Lower leg skin (tissue), 4 donors: ENCODE data around the gene KCNB1. TPM values are rescaled to one million over a fixed set of nuclear protein-coding genes. Genes with fewer than 3 reads are reported as not detected.

Experiments
- total RNA-seq, 4 donors: library from RNA; depleted of rRNA; stranded (reverse); fragments of >200 nt; gene quantifications; one replicate each; pipeline ENCODE4 v1.1.0, GENCODE V29; 2016

The KCNB1 gene
- total RNA-seq, 4 donors from 2014 or later = 0.30 to 5.2 (median 0.81) TPM

Other genes starting within 250 kb of the KCNB1 start
- gene ZNFX1, start 204.6 kb downstream of the KCNB1 start, total RNA-seq = 10 to 100 TPM; 26.0 to 31.4 (median 28.1) TPM
- 10 to 100 TPM in 2 of 4 donors, 1 to 10 TPM in 2; 2.3 to 13.3 (median 9.1) TPM for gene PTGIS, start 85.5 kb upstream of the KCNB1 start, total RNA-seq
- 10 to 100 TPM in 1 of 4 donors, 1 to 10 TPM in 3; 4.2 to 10.3 (median 7.1) TPM for gene B4GALT5, start 231.2 kb upstream of the KCNB1 start, total RNA-seq